BJ (cell line): Measurements from ENCODE around the gene PRKACG. TPM values are rescaled to one million over a fixed set of nuclear protein-coding genes. Genes with fewer than 3 reads are reported as not detected.

Experiments
- CTCF ChIA-PET: fragments of 350-600 bp; formaldehyde crosslinking; extraction: SDS; loops from one replicate; lab custom pipeline; 2021; ENCODE audit warnings: antibody characterized with exemption, inconsistent platforms; lab: Yijun Ruan, JAX
- POLR2A ChIA-PET: fragments of 300-600 bp; sonication (Branson Sonifier 250); formaldehyde crosslinking; extraction: SDS; loops from one replicate; lab custom pipeline; 2021; ENCODE audit warnings: antibody characterized with exemption; lab: Charles Lee
- DNase-seq: peaks from one replicate; pipeline ENCODE4 v3.0.0-alpha.2; 2011; ENCODE audit warnings: low read depth
- H3K27me3 ChIP-seq: 2 replicates; pipeline ENCODE4 v1.6.0; 2011; ENCODE audit warnings: low read length; ENCODE audit not compliant: control insufficient read depth, insufficient read depth
- H3K36me3 ChIP-seq: 2 replicates; pipeline ENCODE4 v1.5.1; 2011; ENCODE audit warnings: low read length; ENCODE audit not compliant: control insufficient read depth, insufficient read depth
- H3K4me3 ChIP-seq: 2 replicates; pipeline ENCODE4 v1.5.1; 2011; ENCODE audit warnings: low read depth, mild to moderate bottlenecking, control low read depth, low read length
- CTCF ChIP-seq: IDR thresholded peaks from 2 replicates; pipeline ENCODE4 v1.5.1; 2011; ENCODE audit warnings: low read depth, mild to moderate bottlenecking, control low read depth, inconsistent platforms, low read length, moderate library complexity; ENCODE audit not compliant: insufficient read depth
- polyA plus RNA-seq: library from polyadenylated mRNA; depleted of rRNA; stranded (reverse); fragments of >200 nt; gene quantifications from 2 replicates; pipeline ENCODE4 v1.2.3, GENCODE V29; 2011

Gene PRKACG
- polyA plus RNA-seq, 1 experiment, result not detected

GRCh38 chr9:69028754-69029153 lies 14.8 kb upstream of the PRKACG start:
- no peak for DNase-seq
- no peaks in the 10 kb centered on the region; the same call in 1 of the 2 replicates for H3K27me3 ChIP-seq
- no peak for TF ChIP-seq CTCF
- ChIA-PET CTCF (interaction anchor here (0.9 to 1.8 kb wide), 2 partner anchors 16 to 21 kb away, joined by 4 to 5 read pairs; no protein-coding TSS in a partner anchor), POLR2A (no interaction called here)
- no peak overlapping the region for H3K4me3 ChIP-seq
- H3K36me3 ChIP-seq, result no peaks in the 10 kb centered on the region

- CTCF ChIA-PET, result interaction anchor here (0.6 to 3.5 kb wide), 5 partner anchors 8 to 1178 kb away, joined by 3 to 22 read pairs (median 3); partner anchors contain the start of gene FXN
- no peaks in the 10 kb centered on the region for H3K36me3 ChIP-seq
- POLR2A ChIA-PET, result no interaction called here
- peaks cover 2% of the 10 kb centered on the region; the same call in 1 of the 2 replicates for H3K27me3 ChIP-seq
- peak; percentile 80 for TF ChIP-seq CTCF
- H3K4me3 ChIP-seq, result no peak overlapping the region
- DNase-seq, result no peak
Observed at GRCh38 chr9:69027355-69028097, 13.6 kb upstream of the PRKACG start.

- Histone ChIP-seq H3K36me3 (no peaks in the 10 kb centered on the region), H3K4me3 (no peak overlapping the region), H3K27me3 (0 out of 2 replicates have a peak, but pooled peaks cover 2% of the 10 kb centered on the region)
- TF ChIP-seq CTCF, result no peak
- ChIA-PET CTCF (interaction anchor here (1.7 to 2.2 kb wide), 2 partner anchors 12 to 24 kb away, joined by 7 read pairs; partner anchors contain the start of gene FXN), POLR2A (no interaction called here)
- DNase-seq, result no peak
Observed at GRCh38 chr9:69023650-69024049, 9.7 kb upstream of the PRKACG start.

- Histone ChIP-seq H3K36me3 (no peaks in the 10 kb centered on the region), H3K27me3 (peaks cover 2% of the 10 kb centered on the region; the same call in 1 of the 2 replicates), H3K4me3 (no peak overlapping the region)
- POLR2A ChIA-PET, result no interaction called here
- TF ChIP-seq CTCF, result no peak
- no peak for DNase-seq
- CTCF ChIA-PET, result interaction anchor here (0.6 to 1.2 kb wide), 4 partner anchors 12 to 173 kb away, joined by 3 to 5 read pairs (median 3); no protein-coding TSS in a partner anchor
Observed at GRCh38 chr9:69020301-69021145, 6.6 kb upstream of the PRKACG start.

- POLR2A ChIA-PET, result no interaction called here
Observed at GRCh38 chr9:69019808-69020207, 5.9 kb upstream of the PRKACG start.

More at GRCh38 chr9:69019808-69020207, 5.9 kb upstream of the PRKACG start:
- Histone ChIP-seq H3K4me3 (no peak overlapping the region), H3K36me3 (no peaks in the 10 kb centered on the region), H3K27me3 (peaks cover 2% of the 10 kb centered on the region; the same call in 1 of the 2 replicates)
- no peak for TF ChIP-seq CTCF
- CTCF ChIA-PET, result interaction anchor here (0.6 to 1.2 kb wide), 3 partner anchors 13 to 174 kb away, joined by 3 to 5 read pairs (median 3); no protein-coding TSS in a partner anchor
- no peak for DNase-seq
